Measurements from ENCODE around the gene ARHGAP20. TPM values are rescaled to one million over a fixed set of nuclear protein-coding genes. Genes with fewer than 3 reads are reported as not detected.

ARHGAP20 gene
- polyA plus RNA-seq, 3 donors: 1.2 to 8.8 (median 6.2) TPM

DNA sequence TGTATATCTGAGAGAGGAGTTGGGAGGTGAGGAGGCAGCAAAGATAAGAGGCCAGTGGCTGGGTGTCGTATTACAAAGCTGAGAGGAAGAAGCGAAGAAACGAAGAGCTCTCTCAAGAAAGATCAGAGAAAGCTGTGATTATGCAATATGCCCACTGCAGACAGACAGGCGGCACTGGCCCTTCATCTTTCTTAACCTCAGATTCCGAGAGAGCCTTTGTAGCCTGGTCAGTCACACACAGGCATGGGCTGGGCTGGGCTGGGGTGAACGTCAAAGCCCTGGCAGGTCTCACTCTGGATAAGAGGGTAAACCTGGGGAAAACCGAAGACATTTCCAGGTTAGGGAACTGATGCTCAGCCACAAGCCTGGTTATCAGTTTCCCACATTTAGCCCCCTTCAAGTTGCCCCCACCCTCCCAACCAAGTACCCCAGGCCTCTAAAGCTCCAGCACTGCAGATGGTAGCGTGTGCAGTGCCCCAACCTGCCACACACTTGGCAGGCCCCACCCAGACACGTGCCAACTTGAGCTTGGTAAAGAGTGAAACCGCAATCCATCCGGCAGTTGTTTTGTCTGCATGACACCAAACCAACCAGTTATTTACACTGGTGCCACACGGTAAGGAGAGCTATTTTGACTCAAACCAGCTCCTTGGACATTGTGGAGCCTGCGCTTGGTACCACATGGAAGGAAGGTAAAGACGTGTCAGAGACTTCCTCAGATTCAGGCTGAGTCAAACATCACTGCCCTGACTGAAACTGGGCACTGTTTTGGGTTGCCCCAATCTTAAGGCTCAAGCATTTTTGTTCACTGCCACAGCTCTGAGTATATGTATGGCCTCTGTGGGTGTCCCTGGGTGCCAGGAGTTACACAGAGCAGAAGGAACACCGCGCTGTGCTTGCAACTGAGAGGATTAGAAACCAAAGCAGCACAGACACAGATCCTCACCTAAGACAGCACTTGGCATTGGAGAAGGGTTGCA, 146.6 kb downstream of the ARHGAP20 start:
- no peak overlapping the region for H3K27ac ChIP-seq (ENCODE audit: low read depth, low read length)
- WGBS, 3 donors: 51 to 55% (median 53%) methylated on average over 16 of the region's 16 CpGs

DNA sequence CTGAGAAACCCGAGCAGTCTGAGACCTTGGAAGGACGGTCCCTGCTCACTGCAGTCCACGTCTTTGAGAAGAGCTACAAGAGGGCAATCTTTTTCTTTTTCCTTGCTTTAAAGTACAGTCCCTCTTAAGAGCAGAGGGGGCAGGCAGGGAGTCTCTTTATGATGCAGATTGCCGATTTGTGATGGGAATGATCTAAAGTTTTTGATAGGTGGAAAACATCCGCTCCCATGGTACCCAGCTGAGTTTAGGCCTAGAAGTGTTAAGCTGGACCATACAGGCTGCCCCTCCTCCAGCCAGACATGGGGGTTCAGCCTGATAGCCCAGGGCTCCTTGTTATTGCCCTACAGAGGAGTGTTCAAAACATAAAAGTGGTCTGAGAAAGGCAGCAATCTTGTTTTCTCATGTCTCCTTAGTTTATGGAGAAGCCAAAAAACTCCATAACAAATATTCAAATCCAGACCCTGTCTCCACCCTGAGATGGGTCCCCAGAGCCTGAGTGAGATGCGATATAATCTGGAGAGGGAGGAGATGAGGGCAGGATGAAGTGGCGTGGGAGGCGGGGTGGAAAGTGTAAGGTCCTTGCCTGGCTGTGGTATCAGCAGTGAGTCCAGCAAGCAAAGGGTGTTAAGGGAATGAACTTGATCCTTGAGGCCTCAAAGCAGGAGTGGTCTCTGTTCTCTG, 147.4 kb downstream of the ARHGAP20 start:
- WGBS, 3 donors: 59 to 66% (median 62%) methylated on average over 8 of the region's 8 CpGs

DNA sequence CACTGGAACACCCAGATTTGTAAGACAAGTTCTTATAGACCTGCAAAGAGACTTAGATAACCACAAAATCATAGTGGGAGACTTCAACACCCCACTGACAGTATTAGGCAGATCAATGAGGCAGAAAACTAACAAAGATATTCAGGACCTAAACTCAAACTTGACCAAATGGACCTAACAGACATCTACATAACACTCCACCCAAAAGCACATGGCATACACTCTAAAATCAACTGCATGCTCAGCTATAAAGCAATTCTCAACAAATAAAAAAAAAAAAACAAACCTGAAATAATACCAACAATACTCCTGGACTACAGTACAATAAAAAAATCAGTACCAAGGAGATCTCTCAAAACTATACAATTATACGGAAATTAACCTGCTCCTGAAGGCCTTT, 167.5 kb downstream of the ARHGAP20 start:
- WGBS, 3 donors: 79 to 98% (median 91%) methylated on average over 1 of the region's 1 CpG
- H3K27ac ChIP-seq (ENCODE audit: low read depth, low read length): no peak overlapping the region

More for the DNA sequence above, 147.4 kb downstream of the ARHGAP20 start:
- H3K27ac ChIP-seq (ENCODE audit: low read depth, low read length): no peak overlapping the region

DNA sequence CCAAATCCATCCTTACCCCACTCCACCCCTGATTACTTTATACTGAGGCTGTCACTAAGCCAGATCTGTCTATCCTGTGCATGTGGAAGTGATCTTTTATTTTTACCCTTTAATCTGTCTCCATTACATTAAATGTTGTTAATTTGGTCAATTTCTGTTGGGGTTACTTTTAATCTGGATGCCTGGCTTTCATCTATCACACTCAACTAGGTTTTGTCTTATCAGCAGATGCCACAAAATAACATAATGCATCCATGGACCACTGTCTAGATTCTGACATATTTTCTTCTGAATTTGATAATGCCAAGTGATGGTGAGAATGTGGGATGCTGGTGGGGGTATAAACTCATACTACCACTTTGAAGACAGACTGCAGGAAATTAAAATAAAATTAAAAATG, 174.1 kb downstream of the ARHGAP20 start:
- no peak overlapping the region for H3K27ac ChIP-seq (ENCODE audit: low read depth, low read length)

DNA sequence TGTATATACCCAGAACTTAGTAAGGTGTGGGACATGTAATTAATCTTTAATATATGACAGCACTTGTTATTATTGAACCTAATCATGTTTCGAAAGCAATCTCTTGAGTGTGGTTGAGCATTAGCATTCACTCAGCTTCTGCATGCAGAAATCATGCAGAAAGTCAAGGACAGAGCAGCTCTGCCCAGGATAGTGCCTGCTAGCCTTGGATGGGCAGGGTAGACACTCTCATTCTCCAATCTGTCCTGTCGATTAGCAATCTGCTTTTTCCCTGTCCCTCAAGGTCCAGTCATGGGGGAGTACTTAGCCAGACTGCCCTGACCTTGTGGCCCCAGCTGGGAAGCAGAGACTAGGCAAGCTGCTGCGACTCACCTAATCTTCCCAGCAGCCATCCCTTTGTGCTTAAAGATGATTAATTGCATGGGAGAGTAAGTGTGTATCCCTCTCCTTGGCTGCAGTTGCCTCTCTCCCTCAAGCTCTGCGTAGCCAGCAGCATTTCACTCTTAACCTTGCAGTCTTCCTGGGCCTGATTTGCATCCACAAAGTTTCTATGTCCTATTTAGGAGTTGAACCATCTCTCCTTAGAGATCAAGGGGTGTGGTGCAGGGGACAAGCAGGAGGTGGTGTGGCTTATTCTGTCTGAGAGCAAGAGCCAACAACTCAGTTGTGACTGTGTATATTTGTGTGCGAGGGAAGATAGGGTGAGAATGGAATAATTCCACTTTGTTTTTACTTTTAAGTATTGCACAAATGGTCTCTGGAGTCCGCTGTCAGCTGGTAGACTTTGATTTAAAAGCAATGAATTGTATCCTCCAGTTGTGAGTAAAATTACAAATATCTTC, 181.1 kb downstream of the ARHGAP20 start:
- H3K27ac ChIP-seq (ENCODE audit: low read depth, low read length): no peak overlapping the region
- WGBS, 3 donors: 41 to 57% (median 56%) methylated on average over 6 of the region's 6 CpGs

DNA sequence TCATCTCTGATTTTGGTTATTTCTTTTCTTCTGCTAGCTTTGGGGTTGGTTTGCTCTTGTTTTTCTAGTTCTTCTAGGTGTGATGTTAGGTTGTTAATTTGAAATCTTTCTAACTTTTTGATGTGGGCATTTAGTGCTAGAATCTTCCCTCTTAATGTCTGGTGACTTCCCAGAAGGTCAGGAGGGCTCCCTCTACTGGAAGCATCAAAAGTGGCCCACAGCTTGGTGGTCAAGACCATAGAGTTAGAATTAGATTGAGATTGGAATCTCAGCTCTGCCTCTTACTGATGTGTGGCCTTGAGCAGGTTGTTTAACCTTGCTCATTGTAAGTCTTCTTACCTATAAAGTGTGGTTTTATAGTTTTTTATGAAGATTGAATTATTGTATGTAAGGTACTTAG, 183.2 kb downstream of the ARHGAP20 start:
- H3K27ac ChIP-seq (ENCODE audit: low read depth, low read length): no peak overlapping the region

DNA sequence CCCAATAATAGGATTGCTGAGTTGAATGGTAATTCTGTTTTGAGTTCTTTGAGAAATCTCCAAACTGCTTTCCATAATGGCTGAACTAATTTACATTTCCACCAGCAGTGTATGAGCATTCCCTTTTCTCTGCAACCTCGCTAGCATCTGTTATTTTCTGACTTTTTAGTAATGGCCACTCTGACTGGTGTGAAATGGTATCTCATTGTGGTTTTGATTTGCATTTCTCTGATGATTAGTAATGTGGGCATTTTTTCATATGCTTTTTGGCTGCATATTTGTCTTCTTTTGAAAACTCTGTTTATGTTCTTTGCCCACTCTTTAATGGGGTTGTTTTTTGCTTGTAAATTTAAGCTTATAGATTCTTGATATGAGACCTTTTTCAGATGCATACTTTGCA, 185.1 kb downstream of the ARHGAP20 start:
- H3K27ac ChIP-seq (ENCODE audit: low read depth, low read length): no peak overlapping the region
- 89 to 93% (median 90%) methylated on average over 1 of the region's 1 CpG for WGBS, 3 donors

Measured in adipose tissue (tissue), 3 donors.